ENCODE results near the gene RBMXL3.

The RBMXL3 gene

GRCh38 chrX:115189110-115189509 lies at the start of gene RBMXL3:
RBMXL3 (plus strand) TSS chrX:115189410; CDS start chrX:115189442, 32 bp downstream.
- no peaks in the 10 kb centered on the region for H3K4me1 ChIP-seq (ENCODE audit: insufficient read depth, low read length)

GRCh38 chrX:115142057-115142456 lies 47.2 kb upstream of the RBMXL3 start:
- H3K27me3 ChIP-seq (ENCODE audit: insufficient read depth, low read length) = no peaks in the 10 kb centered on the region
- no peaks in the 10 kb centered on the region for H3K4me1 ChIP-seq (ENCODE audit: insufficient read depth, low read length)
- H3K36me3 ChIP-seq (ENCODE audit: insufficient read depth, low read length) = no peaks in the 10 kb centered on the region
- no peak overlapping the region for H2AFZ ChIP-seq (ENCODE audit: low read depth, low read length)
- no peak overlapping the region for H3K4me3 ChIP-seq (ENCODE audit: low read length)
- no peaks in the 10 kb centered on the region for H3K9me3 ChIP-seq (ENCODE audit: low read length)

More at GRCh38 chrX:115189110-115189509, at the start of gene RBMXL3:
- H3K36me3 ChIP-seq (ENCODE audit: insufficient read depth, low read length) = no peaks in the 10 kb centered on the region
- no peak within 1 kb of the TSS for H2AFZ ChIP-seq (ENCODE audit: low read depth, low read length)
- H3K27me3 ChIP-seq (ENCODE audit: insufficient read depth, low read length) = no peaks in the 10 kb centered on the region
- H3K4me3 ChIP-seq (ENCODE audit: low read length) = no peak within 1 kb of the TSS
- H3K9me3 ChIP-seq (ENCODE audit: low read length) = peaks cover 2% of the 10 kb centered on the region

- no peaks in the 10 kb centered on the region for H3K27me3 ChIP-seq (ENCODE audit: insufficient read depth, low read length)
- H3K36me3 ChIP-seq (ENCODE audit: insufficient read depth, low read length) = no peaks in the 10 kb centered on the region
- H2AFZ ChIP-seq (ENCODE audit: low read depth, low read length) = no peak overlapping the region
- no peaks in the 10 kb centered on the region for H3K4me1 ChIP-seq (ENCODE audit: insufficient read depth, low read length)
- H3K4me3 ChIP-seq (ENCODE audit: low read length) = no peak overlapping the region
- H3K9me3 ChIP-seq (ENCODE audit: low read length) = no peaks in the 10 kb centered on the region
These were observed 42.0 kb upstream of the RBMXL3 start for GRCh38 chrX:115147220-115147619.

- no peaks in the 10 kb centered on the region for H3K4me1 ChIP-seq (ENCODE audit: insufficient read depth, low read length)
- H3K36me3 ChIP-seq (ENCODE audit: insufficient read depth, low read length) = no peaks in the 10 kb centered on the region
- H3K4me3 ChIP-seq (ENCODE audit: low read length) = no peak overlapping the region
- H3K9me3 ChIP-seq (ENCODE audit: low read length) = no peaks in the 10 kb centered on the region
- H3K27me3 ChIP-seq (ENCODE audit: insufficient read depth, low read length) = no peaks in the 10 kb centered on the region
- no peak overlapping the region for H2AFZ ChIP-seq (ENCODE audit: low read depth, low read length)
These were observed 16.0 kb upstream of the RBMXL3 start for GRCh38 chrX:115173181-115173580.

- Histone ChIP-seq H2AFZ (ENCODE audit: low read depth, low read length) (no peak overlapping the region), H3K4me1 (ENCODE audit: insufficient read depth, low read length) (no peaks in the 10 kb centered on the region), H3K4me3 (ENCODE audit: low read length) (no peak overlapping the region), H3K27me3 (ENCODE audit: insufficient read depth, low read length) (no peaks in the 10 kb centered on the region), H3K9me3 (ENCODE audit: low read length) (no peaks in the 10 kb centered on the region), H3K36me3 (ENCODE audit: insufficient read depth, low read length) (peaks cover 2% of the 10 kb centered on the region)
These were observed 14.7 kb upstream of the RBMXL3 start for GRCh38 chrX:115174548-115174947.

GRCh38 chrX:115177932-115178331 lies 11.3 kb upstream of the RBMXL3 start:
- Histone ChIP-seq H3K36me3 (ENCODE audit: insufficient read depth, low read length) (peaks cover 2% of the 10 kb centered on the region), H3K4me3 (ENCODE audit: low read length) (no peak overlapping the region), H3K9me3 (ENCODE audit: low read length) (no peaks in the 10 kb centered on the region), H2AFZ (ENCODE audit: low read depth, low read length) (no peak overlapping the region), H3K27me3 (ENCODE audit: insufficient read depth, low read length) (no peaks in the 10 kb centered on the region), H3K4me1 (ENCODE audit: insufficient read depth, low read length) (no peaks in the 10 kb centered on the region)

- Histone ChIP-seq H3K4me1 (ENCODE audit: insufficient read depth, low read length) (no peaks in the 10 kb centered on the region), H3K36me3 (ENCODE audit: insufficient read depth, low read length) (peaks cover 2% of the 10 kb centered on the region), H3K27me3 (ENCODE audit: insufficient read depth, low read length) (no peaks in the 10 kb centered on the region), H3K4me3 (ENCODE audit: low read length) (no peak overlapping the region), H3K9me3 (ENCODE audit: low read length) (no peaks in the 10 kb centered on the region), H2AFZ (ENCODE audit: low read depth, low read length) (no peak overlapping the region)
These were observed 10.7 kb upstream of the RBMXL3 start for GRCh38 chrX:115178473-115178872.

GRCh38 chrX:115183980-115184379 lies 5.2 kb upstream of the RBMXL3 start:
- no peak overlapping the region for H3K4me3 ChIP-seq (ENCODE audit: low read length)
- no peaks in the 10 kb centered on the region for H3K27me3 ChIP-seq (ENCODE audit: insufficient read depth, low read length)
- H3K9me3 ChIP-seq (ENCODE audit: low read length) = no peaks in the 10 kb centered on the region
- no peak overlapping the region for H2AFZ ChIP-seq (ENCODE audit: low read depth, low read length)
- no peaks in the 10 kb centered on the region for H3K4me1 ChIP-seq (ENCODE audit: insufficient read depth, low read length)
- no peaks in the 10 kb centered on the region for H3K36me3 ChIP-seq (ENCODE audit: insufficient read depth, low read length)

- H2AFZ ChIP-seq (ENCODE audit: low read depth, low read length) = no peak overlapping the region
- H3K4me1 ChIP-seq (ENCODE audit: insufficient read depth, low read length) = no peaks in the 10 kb centered on the region
- H3K9me3 ChIP-seq (ENCODE audit: low read length) = peaks cover 2% of the 10 kb centered on the region
- H3K36me3 ChIP-seq (ENCODE audit: insufficient read depth, low read length) = no peaks in the 10 kb centered on the region
- no peaks in the 10 kb centered on the region for H3K27me3 ChIP-seq (ENCODE audit: insufficient read depth, low read length)
- no peak overlapping the region for H3K4me3 ChIP-seq (ENCODE audit: low read length)
These were observed 731 bp downstream of the RBMXL3 start for GRCh38 chrX:115189646-115190635.

GRCh38 chrX:115190636-115191489 lies 1.7 kb downstream of the RBMXL3 start:
- no peak overlapping the region for H3K4me3 ChIP-seq (ENCODE audit: low read length)
- H3K27me3 ChIP-seq (ENCODE audit: insufficient read depth, low read length) = no peaks in the 10 kb centered on the region
- H2AFZ ChIP-seq (ENCODE audit: low read depth, low read length) = no peak overlapping the region
- no peaks in the 10 kb centered on the region for H3K36me3 ChIP-seq (ENCODE audit: insufficient read depth, low read length)
- H3K4me1 ChIP-seq (ENCODE audit: insufficient read depth, low read length) = no peaks in the 10 kb centered on the region
- H3K9me3 ChIP-seq (ENCODE audit: low read length) = peaks cover 2% of the 10 kb centered on the region

GRCh38 chrX:115191490-115192243 lies 2.5 kb downstream of the RBMXL3 start:
- no peak overlapping the region for H3K4me3 ChIP-seq (ENCODE audit: low read length)
- H3K36me3 ChIP-seq (ENCODE audit: insufficient read depth, low read length) = no peaks in the 10 kb centered on the region
- H3K4me1 ChIP-seq (ENCODE audit: insufficient read depth, low read length) = no peaks in the 10 kb centered on the region
- H3K9me3 ChIP-seq (ENCODE audit: low read length) = peaks cover 2% of the 10 kb centered on the region
- H2AFZ ChIP-seq (ENCODE audit: low read depth, low read length) = no peak overlapping the region
- H3K27me3 ChIP-seq (ENCODE audit: insufficient read depth, low read length) = no peaks in the 10 kb centered on the region

- H2AFZ ChIP-seq (ENCODE audit: low read depth, low read length) = no peak overlapping the region
- H3K4me3 ChIP-seq (ENCODE audit: low read length) = no peak overlapping the region
- peaks cover 2% of the 10 kb centered on the region for H3K9me3 ChIP-seq (ENCODE audit: low read length)
- H3K36me3 ChIP-seq (ENCODE audit: insufficient read depth, low read length) = no peaks in the 10 kb centered on the region
- H3K27me3 ChIP-seq (ENCODE audit: insufficient read depth, low read length) = no peaks in the 10 kb centered on the region
- no peaks in the 10 kb centered on the region for H3K4me1 ChIP-seq (ENCODE audit: insufficient read depth, low read length)
These were observed 3.1 kb downstream of the RBMXL3 start for GRCh38 chrX:115192244-115192700.

Measured in neuron (in vitro differentiated cells).